ENCODE data around the gene SLIT3. TPM values are rescaled to one million over a fixed set of nuclear protein-coding genes. Genes with fewer than 3 reads are reported as not detected.

The SLIT3 gene
- total and polyA plus RNA-seq, 10 of the 15 experiments (the other 5 are each of a cell fraction or from before 2014, with no cell fraction given): 0.05 TPM; not detected in 9

GRCh38 chr5:168706655-168707069 is 594.3 kb downstream of the SLIT3 start:
- CTCF ChIA-PET: interaction anchor here (1.1 to 1.4 kb wide), 4 partner anchors 12 to 281 kb away, joined by 3 to 4 read pairs (median 4); no protein-coding TSS in a partner anchor
- SMC1A ChIA-PET (ENCODE audit: uncharacterized antibody, unreplicated experiment): no interaction called here
- Histone ChIP-seq H3K4me3 (no peak overlapping the region), H3K9ac (ENCODE audit: control insufficient read depth, insufficient read depth, low read length) (no peak overlapping the region), H4K20me1 (ENCODE audit: control insufficient read depth, insufficient read depth) (no peaks in the 10 kb centered on the region), H3K27ac (ENCODE audit: control insufficient read depth, insufficient read depth) (no peak overlapping the region), H3K9me3 (replicated peaks; ENCODE audit: control insufficient read depth, insufficient read depth, low read length) (no peaks in the 10 kb centered on the region), H3K4me2 (ENCODE audit: control insufficient read depth, insufficient read depth) (no peak overlapping the region), H2AFZ (ENCODE audit: control insufficient read depth, low read depth, low read length) (no peak overlapping the region), H3K27me3 (replicated peaks in 1 of 2; ENCODE audit: control insufficient read depth in 2 of 2, insufficient read depth in 2 of 2, low read length in 1 of 2) (peaks cover 0 to 4% of the 10 kb centered on the region in 2 experiments; a peak in 1 of 4 replicates), H3K79me2 (ENCODE audit: control insufficient read depth, insufficient read depth, low read length) (no peaks in the 10 kb centered on the region), H3K36me3 (ENCODE audit: control insufficient read depth in 2 of 2, insufficient read depth in 2 of 2, low read length in 1 of 2) (no peaks in the 10 kb centered on the region), H3K4me1 (ENCODE audit: control insufficient read depth, insufficient read depth, low read length) (no peaks in the 10 kb centered on the region)
- WGBS (ENCODE audit: insufficient coverage, insufficient replicate concordance, low lambda C conversion rate, missing lambda C conversion rate): 27% methylated on average over 5 of the region's 5 CpGs
- RAD21 ChIA-PET (ENCODE audit: unreplicated experiment): interaction anchor here (0.8 to 1.1 kb wide), 2 partner anchors 17 to 437 kb away, joined by 3 to 4 read pairs; no protein-coding TSS in a partner anchor
- POLR2A ChIA-PET: no interaction called here
- DNase-seq (ENCODE audit: low read depth, low spot score): no peak
- peak; percentile 73 for ATAC-seq
- BruUV-seq (replicated peaks): no TSS peak
- in situ Hi-C loops (cut with MboI) (no loop called here), intact Hi-C loops (cut with micrococcal nuclease; ENCODE audit: unreplicated experiment) (loop anchor here (2.0 to 10.0 kb wide), 2 partner anchors 238 to 596 kb away; no protein-coding TSS in a partner anchor)
- peak; percentile 61 for FAIRE-seq
- TF ChIP-seq PKNOX1 (IDR thresholded peaks at IDR 0.05): no peak
- no peak for TF ChIP-seq RELB (IDR thresholded peaks at IDR 0.05; ENCODE audit: low read depth)
- no peak for TF ChIP-seq DPF2 (IDR thresholded peaks at IDR 0.05)
- TF ChIP-seq CTCF (IDR thresholded peaks at IDR 0.05 in 2 of 3, conservative IDR thresholded peaks at IDR 0.05 in 1 of 3; ENCODE audit: control insufficient read depth in 2 of 3, extremely low read depth in 1 of 3, insufficient read depth in 1 of 3, low read depth in 3 of 3, low read length in 3 of 3): peak; percentile 42 to 68 (median 62); a peak in 5 of 6 replicates
- TF ChIP-seq CEBPB (IDR thresholded peaks at IDR 0.05; ENCODE audit: borderline replicate concordance in 1 of 2, low read depth in 2 of 2, low read length in 2 of 2): no peak
- TF ChIP-seq SMC3 (IDR thresholded peaks at IDR 0.05; ENCODE audit: borderline replicate concordance, low read length): peak; percentile 41; the same call in 1 of the 2 replicates
- TF ChIP-seq RAD21 (IDR thresholded peaks at IDR 0.05; ENCODE audit: insufficient read depth, low read depth, low read length): peak; percentile 60
- TF ChIP-seq CHD4 (IDR thresholded peaks at IDR 0.05): no peak
- no peak for TF ChIP-seq PRDM15 (CRISPR knock-in tag; IDR thresholded peaks at IDR 0.05)
- no peak for TF ChIP-seq IKZF1 (conservative IDR thresholded peaks at IDR 0.05)
